ENCODE results near the gene PEX11G. TPM values are rescaled to one million over a fixed set of nuclear protein-coding genes. Genes with fewer than 3 reads are reported as not detected.

PEX11G gene
- total and polyA plus RNA-seq, 10 of the 15 experiments (the other 5 are each of a cell fraction or from before 2014, with no cell fraction given) = 0.05 to 1.8 (median 0.73) TPM; not detected in 1

DNA sequence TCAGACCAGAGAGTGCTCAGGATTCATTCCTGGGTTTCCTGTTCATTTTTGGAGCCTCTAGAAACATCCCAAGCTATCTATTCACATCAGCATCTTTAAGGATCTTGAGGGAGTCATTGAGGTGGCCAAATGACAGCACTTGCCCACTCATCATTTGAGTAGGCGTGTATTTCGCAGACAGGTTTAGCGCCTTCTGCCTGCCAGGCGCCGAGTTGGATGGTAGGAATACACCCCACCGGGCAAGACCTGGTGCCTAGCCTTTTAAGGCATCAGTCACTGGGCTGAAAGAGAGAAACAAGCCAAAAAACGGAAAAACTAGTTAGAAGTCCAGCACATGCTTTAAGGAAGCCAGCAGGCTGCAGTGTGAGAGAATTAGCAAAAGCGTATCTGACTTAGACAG is 33.8 kb downstream of the PEX11G start:
- Histone ChIP-seq H3K27me3 (replicated peaks in 1 of 2; ENCODE audit: control insufficient read depth in 2 of 2, insufficient read depth in 2 of 2, low read length in 1 of 2) (no peaks in the 10 kb centered on the region), H4K20me1 (ENCODE audit: control insufficient read depth, insufficient read depth) (no peaks in the 10 kb centered on the region), H3K27ac (ENCODE audit: control insufficient read depth, insufficient read depth) (no peak overlapping the region), H3K36me3 (ENCODE audit: control insufficient read depth in 2 of 2, insufficient read depth in 2 of 2, low read length in 1 of 2) (peaks cover 43 to 48% of the 10 kb centered on the region in 2 experiments), H3K4me1 (ENCODE audit: control insufficient read depth, insufficient read depth, low read length) (no peaks in the 10 kb centered on the region), H2AFZ (ENCODE audit: control insufficient read depth, low read depth, low read length) (no peak overlapping the region), H3K9ac (ENCODE audit: control insufficient read depth, insufficient read depth, low read length) (no peak overlapping the region), H3K4me2 (ENCODE audit: control insufficient read depth, insufficient read depth) (no peak overlapping the region), H3K79me2 (ENCODE audit: control insufficient read depth, insufficient read depth, low read length) (peaks cover 4% of the 10 kb centered on the region), H3K4me3 (no peak overlapping the region), H3K9me3 (replicated peaks; ENCODE audit: control insufficient read depth, insufficient read depth, low read length) (peaks cover 25% of the 10 kb centered on the region)
- CTCF ChIA-PET = no interaction called here
- POLR2A ChIA-PET = no interaction called here
- intact Hi-C loops (cut with micrococcal nuclease; ENCODE audit: unreplicated experiment) (no loop called here), in situ Hi-C loops (cut with MboI) (no loop called here)
- RAD21 ChIA-PET (ENCODE audit: unreplicated experiment) = no interaction called here
- WGBS (ENCODE audit: insufficient coverage, insufficient replicate concordance, low lambda C conversion rate, missing lambda C conversion rate) = 100% methylated on average over 8 of the region's 8 CpGs
- DNase-seq (ENCODE audit: low read depth, low spot score) (no peak), FAIRE-seq (no peak), ATAC-seq (no peak)
- TF ChIP-seq BACH1 (IDR thresholded peaks at IDR 0.05; ENCODE audit: borderline replicate concordance) (no peak), SREBF1 (IDR thresholded peaks at IDR 0.05; ENCODE audit: low read length) (no peak), KAT2A (conservative IDR thresholded peaks at IDR 0.05; ENCODE audit: control insufficient read depth, low read depth, low read length) (no peak), TAF1 (IDR thresholded peaks at IDR 0.05; ENCODE audit: borderline replicate concordance, low read depth, low read length) (no peak), ZNF384 (IDR thresholded peaks at IDR 0.05; ENCODE audit: borderline replicate concordance, low read depth, low read length) (no peak)
- TF ChIP-seq, protein P1, sequence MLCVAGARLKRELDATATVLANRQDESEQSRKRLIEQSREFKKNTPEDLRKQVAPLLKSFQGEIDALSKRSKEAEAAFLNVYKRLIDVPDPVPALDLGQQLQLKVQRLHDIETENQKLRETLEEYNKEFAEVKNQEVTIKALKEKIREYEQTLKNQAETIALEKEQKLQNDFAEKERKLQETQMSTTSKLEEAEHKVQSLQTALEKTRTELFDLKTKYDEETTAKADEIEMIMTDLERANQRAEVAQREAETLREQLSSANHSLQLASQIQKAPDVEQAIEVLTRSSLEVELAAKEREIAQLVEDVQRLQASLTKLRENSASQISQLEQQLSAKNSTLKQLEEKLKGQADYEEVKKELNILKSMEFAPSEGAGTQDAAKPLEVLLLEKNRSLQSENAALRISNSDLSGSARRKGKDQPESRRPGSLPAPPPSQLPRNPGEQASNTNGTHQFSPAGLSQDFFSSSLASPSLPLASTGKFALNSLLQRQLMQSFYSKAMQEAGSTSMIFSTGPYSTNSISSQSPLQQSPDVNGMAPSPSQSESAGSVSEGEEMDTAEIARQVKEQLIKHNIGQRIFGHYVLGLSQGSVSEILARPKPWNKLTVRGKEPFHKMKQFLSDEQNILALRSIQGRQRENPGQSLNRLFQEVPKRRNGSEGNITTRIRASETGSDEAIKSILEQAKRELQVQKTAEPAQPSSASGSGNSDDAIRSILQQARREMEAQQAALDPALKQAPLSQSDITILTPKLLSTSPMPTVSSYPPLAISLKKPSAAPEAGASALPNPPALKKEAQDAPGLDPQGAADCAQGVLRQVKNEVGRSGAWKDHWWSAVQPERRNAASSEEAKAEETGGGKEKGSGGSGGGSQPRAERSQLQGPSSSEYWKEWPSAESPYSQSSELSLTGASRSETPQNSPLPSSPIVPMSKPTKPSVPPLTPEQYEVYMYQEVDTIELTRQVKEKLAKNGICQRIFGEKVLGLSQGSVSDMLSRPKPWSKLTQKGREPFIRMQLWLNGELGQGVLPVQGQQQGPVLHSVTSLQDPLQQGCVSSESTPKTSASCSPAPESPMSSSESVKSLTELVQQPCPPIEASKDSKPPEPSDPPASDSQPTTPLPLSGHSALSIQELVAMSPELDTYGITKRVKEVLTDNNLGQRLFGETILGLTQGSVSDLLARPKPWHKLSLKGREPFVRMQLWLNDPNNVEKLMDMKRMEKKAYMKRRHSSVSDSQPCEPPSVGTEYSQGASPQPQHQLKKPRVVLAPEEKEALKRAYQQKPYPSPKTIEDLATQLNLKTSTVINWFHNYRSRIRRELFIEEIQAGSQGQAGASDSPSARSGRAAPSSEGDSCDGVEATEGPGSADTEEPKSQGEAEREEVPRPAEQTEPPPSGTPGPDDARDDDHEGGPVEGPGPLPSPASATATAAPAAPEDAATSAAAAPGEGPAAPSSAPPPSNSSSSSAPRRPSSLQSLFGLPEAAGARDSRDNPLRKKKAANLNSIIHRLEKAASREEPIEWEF (IDR thresholded peaks at IDR 0.05; ENCODE audit: insufficient replicate concordance, low read depth, low read length) = no peak
- TF ChIP-seq, protein P2, sequence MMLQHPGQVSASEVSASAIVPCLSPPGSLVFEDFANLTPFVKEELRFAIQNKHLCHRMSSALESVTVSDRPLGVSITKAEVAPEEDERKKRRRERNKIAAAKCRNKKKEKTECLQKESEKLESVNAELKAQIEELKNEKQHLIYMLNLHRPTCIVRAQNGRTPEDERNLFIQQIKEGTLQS (IDR thresholded peaks at IDR 0.05; ENCODE audit: borderline replicate concordance, extremely low read depth, low read depth, low read length) = no peak
- no TSS peak for BruUV-seq (replicated peaks)
- SMC1A ChIA-PET (ENCODE audit: uncharacterized antibody, unreplicated experiment) = no interaction called here

Measured in GM12878 (cell line).